NCI-H128 (cell line): ENCODE results near the gene ZNF160.

Experiments
- DNase-seq: peaks from one replicate; lab custom pipeline; 2025; ENCODE audit not compliant: unreplicated experiment; lab: John Stamatoyannopoulos, UW

The ZNF160 gene

GRCh38 chr19:53019684-53020083 lies 83.5 kb downstream of the ZNF160 start:
- DNase-seq = no peak
